CD4-positive, alpha-beta T cell treated with Interleukin-12 subunit alpha and Interleukin-12 subunit beta, for 1 hour (primary cell): Measurements from ENCODE around the gene ANKH.

Source experiments
- DNase-seq: peaks from one replicate; pipeline ENCODE4 v3.0.0-alpha.2; 2020

The ANKH gene

DNA sequence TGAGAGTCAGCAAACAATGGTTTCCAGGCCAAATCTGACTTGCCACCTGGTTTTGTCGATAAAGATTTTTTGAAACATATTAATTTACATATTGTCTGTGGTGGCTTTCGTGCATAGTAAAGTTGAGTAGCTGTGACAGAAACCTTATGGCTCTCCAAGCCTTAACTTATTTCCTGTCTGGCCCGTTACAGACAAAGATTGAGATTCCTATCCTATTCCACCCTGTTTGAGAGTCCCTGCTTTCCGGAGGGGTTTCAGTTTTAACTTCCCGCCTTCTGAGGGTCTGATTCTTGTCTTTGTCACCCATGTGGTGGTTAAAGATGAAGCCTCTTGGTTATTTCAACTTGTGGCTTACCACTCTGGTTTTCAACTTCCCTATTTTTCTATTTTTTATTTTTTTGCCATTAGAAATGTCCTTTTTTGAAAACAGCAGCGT is 195.7 kb downstream of the ANKH start:
- DNase-seq, result peak; percentile 35

DNA sequence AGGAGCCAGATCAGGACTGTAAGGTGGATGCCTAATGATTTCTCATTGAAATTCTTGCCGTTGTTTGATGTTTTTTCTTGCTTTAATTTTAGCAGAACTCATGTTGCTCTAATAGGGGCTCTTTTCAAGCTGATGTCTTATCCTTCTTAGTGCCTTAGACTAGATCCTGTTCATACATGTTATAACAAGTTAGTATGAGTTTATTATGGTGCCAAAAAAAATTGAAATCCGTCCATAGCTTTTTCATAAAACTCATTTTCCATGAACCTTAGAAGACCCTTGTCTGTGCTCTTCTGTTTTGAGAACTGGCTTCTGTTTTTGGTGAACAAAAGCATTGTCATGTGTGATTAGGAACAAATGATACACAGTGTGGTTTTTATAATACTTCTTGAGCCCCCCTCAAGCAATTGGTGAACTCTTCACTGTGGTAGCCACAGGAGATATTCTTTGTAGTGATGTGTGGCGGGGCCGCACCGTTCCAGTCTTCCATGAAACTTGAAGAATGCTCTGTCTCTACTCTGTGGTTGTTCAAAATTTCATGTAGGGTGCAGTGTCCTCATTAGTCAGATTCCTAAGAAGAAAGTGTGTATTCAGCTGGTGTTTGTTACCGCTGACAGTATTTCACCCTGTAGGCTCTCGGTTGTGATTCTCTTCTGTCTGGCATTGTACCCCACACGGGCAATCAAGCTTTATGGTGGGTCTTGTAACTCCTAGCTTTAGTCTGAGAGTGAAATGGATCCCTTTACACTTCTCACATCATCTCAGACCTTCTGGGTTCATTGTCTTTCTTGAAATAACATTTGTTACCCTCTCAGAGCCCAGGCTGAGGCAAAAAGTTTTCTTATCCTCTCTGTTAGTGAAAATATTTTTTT is 196.4 kb downstream of the ANKH start:
- DNase-seq, result no peak

DNA sequence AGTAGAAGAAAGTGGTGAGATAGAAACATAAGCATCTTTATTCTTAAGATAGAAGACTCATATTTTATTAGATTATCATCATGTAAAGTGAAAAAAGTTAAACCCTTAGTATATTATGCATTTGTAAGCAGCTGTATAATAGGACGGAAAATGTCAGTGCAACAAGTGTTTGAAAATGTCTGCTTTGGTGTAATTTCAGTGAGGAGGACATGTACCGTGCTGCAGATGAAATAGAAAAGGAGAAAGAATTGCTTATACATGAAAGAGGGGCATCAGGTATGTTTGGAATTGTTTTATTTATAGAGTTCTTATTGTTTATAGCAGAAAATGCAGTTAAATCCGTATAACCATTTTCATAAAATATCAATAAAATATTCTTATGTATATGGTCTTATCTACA is 198.1 kb downstream of the ANKH start:
- no peak for DNase-seq

DNA sequence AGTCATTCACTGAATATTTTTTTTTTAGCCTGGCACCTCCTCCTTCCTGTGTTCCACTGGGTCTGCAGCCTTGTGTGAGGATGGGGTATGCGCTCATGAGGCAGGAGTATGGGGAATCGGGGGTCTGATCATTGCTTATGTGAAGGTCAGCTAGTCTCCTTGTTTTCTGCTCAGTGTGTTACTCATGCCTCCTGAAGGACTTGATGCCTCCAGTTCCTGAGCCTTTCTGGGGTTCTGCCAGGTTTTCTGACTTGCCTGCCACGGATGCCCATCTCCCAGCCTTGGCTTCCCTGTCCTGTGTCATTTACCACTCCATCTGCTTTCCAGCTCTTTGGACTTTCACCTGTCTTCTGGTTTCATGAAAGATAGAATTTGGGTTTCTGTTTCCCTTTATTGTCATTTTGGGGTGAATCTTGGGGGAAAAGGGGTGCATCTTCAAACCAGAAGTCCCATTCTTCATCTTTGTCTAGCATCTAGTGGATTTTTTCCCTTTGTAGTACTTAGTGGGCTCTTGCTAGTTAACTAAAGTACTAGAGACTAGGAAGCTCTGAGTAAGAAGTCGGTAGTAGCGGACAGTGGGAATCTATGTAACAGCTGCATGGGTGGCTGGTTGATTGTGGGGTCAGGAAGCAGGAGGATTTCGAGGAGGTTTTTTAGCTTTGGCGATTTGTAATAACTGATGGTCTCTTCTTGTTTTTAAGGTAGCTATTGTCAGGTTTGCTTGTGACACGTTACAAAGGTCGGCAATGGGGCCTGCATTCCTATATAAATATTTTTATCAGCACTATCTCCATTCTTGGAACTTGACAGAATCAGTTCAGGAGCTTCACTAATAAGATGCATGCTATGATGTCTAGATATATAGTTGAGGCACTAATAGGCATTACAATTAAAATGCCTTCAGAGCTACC is 198.8 kb downstream of the ANKH start:
- DNase-seq, result no peak

DNA sequence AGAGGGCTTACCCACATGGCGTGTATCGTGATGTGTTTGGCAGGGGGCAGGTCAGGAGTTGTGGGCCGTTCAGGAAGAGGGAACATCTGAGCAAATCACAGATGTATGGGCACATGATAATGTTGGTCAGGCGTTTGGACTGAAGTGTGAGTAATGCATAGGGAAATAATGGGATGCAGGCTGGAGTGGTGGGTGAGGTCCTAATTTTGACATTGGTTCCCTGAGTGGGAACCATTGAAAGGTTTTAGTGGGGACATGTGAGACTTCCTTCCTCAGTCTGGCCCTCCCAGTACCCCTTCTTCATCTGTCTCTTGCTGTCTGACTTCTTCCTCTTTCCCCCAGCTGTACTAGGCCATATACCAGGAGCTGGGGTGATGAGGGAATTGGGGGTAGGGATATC is 199.5 kb downstream of the ANKH start:
- no peak for DNase-seq

DNA sequence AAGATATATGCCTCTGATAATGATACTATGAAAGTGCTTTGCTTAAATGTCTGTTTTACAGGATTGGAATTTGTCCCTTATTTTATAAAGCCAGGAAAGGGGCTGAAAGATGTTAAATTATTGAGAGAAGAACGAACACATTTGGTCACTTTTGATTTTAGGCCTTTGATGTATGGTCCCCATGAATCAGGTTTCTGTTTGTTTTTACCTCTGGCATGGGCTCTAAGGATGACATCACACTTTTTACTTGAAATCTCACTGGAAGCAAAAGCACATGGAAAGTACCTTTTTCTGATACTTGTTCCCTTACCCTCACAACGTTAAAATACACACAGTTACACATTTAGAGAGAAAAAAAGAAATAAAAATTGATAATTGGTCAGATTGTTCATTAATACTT is 200.2 kb downstream of the ANKH start:
- peak; percentile 58 for DNase-seq

DNA sequence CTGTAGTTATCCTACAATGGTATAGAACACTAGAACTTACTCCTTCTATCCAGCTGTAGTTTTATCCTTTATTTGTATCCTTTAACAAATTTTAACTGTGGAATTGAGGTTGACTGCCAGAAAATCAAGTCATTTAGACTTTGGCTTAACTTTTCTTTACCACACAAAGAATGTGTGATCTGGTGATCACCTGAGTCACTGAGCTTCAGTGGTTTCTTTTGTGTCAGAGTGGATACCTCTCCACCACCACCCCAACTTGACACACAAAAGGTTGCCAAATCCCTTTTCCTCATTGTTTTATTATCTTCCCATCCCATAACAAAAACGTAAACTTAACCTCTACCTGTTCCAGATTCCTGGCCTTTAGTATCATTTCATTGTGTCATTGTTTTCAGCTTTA is 201.6 kb downstream of the ANKH start:
- no peak for DNase-seq

DNA sequence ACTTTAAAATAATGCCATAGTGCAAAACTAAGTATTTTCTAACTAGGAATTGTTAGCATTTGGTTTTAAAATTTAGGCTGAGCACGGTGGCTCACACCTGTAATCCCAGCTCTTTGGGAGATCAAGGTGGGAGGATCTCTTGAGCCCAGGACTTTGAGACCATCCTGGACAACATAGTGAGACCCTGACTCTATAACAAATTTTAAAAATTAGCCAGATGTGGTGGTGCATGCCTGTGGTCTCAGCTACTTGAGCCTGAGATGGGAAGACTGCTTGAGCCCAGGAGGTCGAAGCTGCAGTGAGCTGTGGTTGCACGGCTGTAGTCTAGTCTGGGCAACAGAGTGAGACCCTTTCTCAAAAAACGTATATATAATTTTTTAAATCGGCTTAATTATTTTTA is 202.2 kb downstream of the ANKH start:
- DNase-seq, result no peak

DNA sequence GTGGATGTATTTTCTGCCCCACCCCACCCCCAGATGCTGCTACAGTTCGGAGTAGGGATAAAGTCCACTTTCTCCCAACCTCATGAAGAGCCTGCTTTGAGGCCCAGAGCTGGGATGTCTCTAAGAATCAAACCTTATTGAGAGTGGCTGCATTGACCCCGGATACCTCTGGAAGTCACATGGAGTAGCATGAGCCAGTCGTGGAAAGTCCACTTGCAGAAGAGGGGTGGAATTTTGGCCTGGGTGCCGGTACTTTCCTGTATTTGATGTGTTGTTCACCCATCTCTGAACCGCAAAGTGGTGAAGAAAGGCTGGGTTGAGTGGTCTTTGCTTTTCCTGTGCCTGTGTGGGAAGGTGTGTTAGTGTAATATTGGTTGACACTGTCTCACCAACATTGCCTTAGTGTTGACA is 203.4 kb downstream of the ANKH start:
- peak; percentile 64 for DNase-seq

DNA sequence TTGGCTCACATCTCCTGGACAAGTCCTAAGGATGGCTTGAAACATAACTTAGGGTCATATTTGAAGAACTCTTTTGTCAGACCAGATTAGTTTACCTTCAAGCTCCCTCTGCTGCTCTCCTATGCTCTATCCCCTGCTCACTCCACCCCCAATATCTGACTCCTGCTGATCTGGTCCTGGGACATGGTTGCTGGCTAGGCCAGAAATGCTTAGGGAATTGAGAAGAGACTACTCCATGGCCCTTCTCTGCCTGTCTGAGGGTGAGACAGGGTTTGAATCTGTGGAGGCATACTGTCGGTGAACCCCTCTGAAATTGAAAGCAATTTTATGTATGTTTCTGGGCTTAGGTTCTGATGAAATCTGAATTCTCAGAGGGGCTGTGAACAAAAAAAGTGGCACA is 203.8 kb downstream of the ANKH start:
- DNase-seq, result peak; percentile 23

DNA sequence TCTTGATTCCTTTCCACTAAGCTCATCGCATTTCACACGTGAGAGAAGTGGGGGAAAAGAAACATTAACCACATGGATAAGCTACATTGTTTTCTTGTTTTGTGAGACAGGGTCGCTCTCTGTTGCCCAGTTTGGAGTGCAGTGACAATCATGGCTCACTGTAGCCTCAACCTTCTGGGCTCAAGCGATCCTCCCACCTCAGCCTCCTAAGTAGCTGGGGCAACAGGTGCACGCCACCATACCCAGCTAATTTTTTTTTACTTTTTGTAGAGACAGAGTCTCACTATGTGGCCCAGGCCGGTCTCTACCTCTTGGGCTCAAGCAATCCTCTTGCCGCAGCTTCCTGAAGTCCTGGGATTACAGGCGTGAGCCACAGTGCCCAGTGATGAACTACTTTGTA is 204.3 kb downstream of the ANKH start:
- DNase-seq, result no peak

DNA sequence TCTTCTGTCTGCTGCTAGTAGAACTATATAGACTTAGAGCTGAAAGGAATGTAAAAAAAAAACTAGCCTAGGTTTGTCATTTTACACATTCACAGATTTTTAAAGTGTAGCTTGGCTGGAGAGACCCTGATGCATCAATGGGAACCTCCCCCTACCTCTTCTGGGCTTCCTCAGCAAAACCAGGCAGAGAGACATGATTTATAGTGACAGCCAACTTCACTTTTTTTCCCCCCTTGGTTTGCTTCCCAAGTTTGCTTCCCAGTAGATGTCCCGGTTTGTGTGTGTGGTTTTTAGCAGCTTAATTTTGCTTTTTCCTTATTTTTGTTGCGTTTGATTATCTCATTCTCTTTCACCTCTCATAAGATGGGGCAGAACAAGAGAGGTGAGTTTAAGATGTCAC is 205.2 kb downstream of the ANKH start:
- DNase-seq, result no peak

DNA sequence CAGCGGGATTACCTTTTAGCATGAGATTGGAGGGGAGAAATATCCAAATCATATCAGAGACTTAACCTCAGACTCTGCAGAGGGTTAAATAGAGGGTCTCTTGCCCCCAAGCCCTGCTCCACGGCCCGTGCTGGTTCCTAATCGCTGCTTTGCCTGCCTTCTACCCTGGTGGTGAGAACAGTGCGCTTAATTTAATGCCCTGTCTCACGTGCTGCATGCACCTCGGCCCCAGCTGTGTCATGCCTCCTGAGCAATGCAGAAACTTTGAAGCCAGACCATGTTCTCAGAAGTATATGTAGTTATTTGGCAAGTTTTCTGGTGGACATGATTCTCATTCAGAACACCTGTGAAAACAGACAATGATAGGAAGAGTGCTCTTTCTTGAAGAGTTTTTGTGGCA is 205.6 kb downstream of the ANKH start:
- DNase-seq, result peak; percentile 62

DNA sequence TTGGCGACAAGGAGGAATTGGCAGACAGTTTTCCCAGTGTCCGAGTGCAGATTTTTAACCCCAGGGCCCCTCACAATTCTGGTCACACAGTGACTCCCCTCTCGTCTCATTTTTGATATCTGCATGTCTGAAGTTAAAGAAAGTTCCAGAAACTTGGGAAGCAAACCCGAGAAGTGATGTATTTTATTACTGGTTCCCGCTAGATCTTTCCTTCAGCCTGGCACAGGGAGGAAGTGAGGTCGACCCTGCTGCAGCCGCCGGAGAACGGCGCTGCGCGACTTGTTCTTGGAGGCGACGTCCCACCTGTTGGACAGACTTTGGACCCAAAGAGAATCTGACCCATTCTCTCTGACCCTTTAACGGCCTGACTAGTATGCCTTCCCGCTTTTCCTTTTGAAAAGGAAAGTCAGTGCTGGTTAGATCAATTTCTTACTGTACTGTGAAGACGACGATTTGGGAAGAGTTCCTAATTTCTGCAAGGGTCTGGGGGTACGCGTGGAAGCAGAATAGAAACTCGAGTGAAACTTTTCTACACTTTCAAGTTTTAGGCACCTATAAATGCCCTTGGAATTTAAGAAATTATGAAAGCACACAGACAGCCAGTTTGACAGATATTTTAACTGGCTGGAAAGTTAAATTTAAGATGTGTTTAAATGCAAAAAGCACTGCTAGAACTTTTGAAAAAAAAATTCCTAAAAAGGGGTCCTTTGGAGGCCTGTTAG is 206.3 kb downstream of the ANKH start:
- DNase-seq, result peak; percentile 27

DNA sequence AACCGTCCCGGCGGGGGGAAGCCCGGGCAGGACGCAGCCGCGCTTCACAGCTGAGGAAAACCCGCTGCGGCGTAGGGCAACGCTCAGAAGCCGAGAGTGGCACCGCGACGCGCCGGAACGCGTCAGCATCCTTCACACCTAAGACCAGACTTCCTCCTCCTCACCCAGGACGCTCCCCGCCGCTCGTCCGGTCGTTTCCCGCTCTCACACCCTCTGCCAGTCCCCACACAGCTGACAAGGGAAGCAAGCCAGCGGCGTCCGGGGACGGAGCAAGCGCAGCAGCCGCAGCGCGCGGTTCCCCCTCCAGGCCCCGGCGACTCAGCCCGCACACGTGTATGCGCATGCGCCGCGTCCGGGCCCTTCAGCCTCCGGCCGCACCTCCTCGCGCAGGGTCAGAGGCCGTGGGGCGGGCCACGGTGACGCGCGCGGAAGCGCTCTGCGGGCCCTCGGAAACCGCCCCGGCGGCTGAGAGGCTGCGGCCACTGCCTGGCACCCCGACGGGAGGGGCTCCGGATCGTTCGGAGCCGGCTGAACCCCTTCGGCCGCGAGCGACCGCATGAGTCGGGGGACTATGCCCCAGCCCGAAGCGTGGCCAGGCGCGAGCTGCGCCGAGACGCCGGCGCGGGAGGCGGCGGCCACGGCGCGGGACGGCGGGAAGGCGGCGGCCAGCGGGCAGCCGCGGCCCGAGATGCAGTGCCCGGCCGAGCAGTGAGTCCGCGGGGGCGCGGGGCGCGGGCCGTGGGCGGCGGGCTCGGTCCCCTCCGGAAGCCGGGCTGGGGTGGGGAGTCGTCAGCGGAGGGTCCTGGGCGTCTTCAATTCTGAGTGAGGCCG is 207.1 kb downstream of the ANKH start, which contains the start of gene OTULIN:
TSS of gene OTULIN (plus strand) at position 449 of the 831 bp plus-strand sequence. CDS start at position 557, 108 bp downstream.
- DNase-seq, result peak; percentile 90

DNA sequence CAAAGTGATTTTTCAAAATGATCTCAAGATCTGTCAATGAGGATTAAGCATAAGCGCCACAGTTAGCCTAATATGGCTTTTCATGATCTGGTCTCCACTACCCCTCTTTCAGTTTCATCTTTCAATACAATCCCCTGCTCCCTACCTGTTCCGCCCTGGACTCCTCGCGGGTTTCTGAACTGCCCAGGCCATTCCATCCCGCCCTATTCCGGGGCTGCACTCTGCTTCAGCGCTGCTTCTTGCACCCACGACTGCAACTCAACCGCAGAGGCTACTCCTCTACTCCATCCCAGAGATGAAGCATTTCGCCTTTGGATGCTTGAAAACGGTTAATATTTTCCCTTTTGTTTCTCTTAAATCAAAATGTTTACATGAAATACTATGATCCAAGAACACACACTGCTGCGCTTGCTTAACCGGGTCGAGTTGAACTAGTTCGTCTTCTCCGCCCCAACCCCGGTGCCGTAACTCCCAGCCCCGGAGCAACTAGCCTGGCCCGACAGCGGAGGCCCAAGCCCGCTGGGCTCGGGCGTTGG is 207.8 kb downstream of the ANKH start:
- DNase-seq, result peak; percentile 26

DNA sequence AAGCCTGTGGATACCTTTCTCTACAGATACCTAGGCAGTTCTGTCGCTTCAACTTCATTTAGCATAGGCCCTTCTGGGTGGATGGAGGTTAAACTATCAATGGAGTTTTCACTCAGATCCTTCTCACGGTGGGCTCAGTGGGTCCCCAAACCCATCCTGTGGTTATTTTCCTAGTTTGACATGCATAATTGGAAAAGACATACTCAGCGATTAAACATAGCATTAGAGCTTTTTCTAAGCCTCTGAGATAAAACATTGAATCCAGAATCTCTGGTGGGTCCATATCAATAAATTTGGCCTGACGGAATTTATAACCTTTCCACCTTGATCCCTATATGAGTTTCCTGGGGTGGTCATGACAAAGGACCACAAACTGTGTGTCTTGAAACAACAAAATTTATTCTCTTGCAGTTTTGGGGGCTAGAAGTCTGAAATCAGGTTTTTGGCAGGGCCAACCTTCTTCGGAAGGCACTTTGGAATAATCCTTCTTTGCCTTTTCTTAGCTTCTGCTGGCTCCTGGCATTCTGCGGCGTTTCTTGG is 208.8 kb downstream of the ANKH start:
- no peak for DNase-seq

DNA sequence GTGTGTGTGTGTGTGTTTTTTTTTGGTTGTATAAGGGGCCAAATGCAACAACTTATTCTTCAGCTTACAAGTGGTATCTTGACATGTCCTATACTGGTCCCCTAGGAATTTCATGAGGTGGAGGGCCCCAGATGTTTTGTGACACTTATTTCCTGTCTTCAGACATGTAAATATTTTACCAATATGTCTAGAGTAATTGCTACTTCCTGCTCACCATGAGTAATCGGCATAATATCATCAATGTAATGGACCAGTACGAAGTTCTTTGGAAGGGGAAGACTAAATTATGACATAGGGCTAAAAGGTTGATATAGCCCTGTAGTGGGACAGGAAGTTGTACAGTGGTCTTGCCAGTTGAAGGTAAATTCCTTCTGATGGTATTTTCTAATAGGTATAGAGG is 210.7 kb downstream of the ANKH start:
- no peak for DNase-seq

DNA sequence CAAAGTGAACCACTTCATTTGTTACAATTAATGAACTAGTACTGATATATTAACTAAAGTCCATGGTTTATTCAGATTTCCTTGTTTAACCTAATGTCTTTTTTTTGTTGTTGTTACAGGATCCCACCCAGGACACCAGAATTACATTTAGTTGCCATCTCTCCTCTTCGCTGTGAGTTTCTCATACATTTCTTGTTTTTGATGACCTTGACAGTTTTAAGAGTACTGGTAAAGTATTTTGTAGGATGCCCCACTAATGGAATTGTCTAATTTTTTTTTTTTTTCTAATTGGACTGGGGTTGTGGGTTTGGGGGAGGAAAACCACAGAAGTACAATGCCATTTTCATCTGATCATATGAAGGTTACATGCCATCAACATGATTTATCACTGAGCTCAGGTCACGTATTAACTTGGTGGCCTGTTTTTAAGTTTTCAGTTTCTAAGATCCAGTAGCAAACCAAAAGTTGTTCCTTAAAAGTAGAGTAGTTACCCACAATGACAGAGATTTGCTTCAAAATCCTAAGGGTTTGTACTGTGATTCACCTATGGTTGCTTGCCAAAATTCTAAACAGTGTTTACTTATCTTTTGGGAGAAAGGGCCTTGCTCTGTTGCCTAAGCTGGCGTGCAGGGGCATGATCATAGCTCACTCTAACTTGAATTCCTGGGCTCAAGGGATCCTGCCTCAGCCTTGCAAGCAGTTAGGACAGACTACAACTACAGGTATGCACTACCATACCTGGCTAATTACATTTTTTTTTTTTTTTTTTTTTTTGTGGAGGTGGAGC is 211.6 kb downstream of the ANKH start:
- DNase-seq, result no peak

DNA sequence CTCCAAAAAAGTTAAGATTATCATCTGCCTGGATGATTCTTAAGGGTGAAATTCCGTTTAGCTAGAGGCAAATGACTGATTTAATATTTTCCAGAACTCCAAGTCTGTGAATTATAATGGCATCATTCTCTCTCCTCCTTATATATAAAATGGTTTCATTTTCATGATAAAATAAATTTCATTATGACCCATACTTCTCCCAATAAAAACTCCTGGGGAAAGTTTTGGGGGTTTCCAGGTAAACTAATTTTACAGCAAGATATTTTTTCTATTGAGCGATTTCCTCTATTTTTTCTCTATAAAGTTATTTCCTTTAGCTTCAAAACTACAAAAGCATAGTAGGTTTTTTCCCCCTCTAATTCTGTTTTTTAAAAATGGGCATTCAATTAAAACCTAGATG is 214.7 kb downstream of the ANKH start:
- DNase-seq, result no peak
